IMR-90 (cell line): Measurements from ENCODE around the gene EEPD1. TPM values are rescaled to one million over a fixed set of nuclear protein-coding genes. Genes with fewer than 3 reads are reported as not detected.

Source experiments
- ATAC-seq: fragments of 200-7000 bp; cut with Tn5 transposase; 2 replicates; pipeline ENCODE4 v1.9.1; 2020; ENCODE audit warnings: low read depth, mild to moderate bottlenecking, moderate library complexity
- BruUV-seq: library from RNA; stranded (reverse); fragments of 400-500 nt; replicated peaks from 2 replicates; lab custom pipeline; 2021; lab: Mats Ljungman, UMichigan
- CTCF ChIA-PET: fragments of 300-600 bp; formaldehyde crosslinking; extraction: SDS; loops from one replicate; lab custom pipeline; 2021; ENCODE audit warnings: antibody characterized with exemption; lab: Yijun Ruan, JAX
- POLR2A ChIA-PET: fragments of 300-600 bp; sonication (Branson Sonifier 250); formaldehyde crosslinking; loops from one replicate; lab custom pipeline; 2022; ENCODE audit warnings: antibody characterized with exemption; ENCODE audit not compliant: unreplicated experiment; lab: Charles Lee
- DNase-seq: peaks from one replicate; pipeline ENCODE4 v3.0.0; 2013
- H2AFZ ChIP-seq: replicated peaks from 2 replicates; pipeline ENCODE3; 2013; ENCODE audit warnings: low read length, mild to moderate bottlenecking; ENCODE audit not compliant: poor library complexity
- H2AK5ac ChIP-seq: 2 replicates; pipeline ENCODE4 v1.6.1; 2013; ENCODE audit warnings: low read depth, low read length, inconsistent platforms
- H2AK9ac ChIP-seq: replicated peaks from 2 replicates; pipeline ENCODE3; 2013; ENCODE audit warnings: mild to moderate bottlenecking, low read depth, low read length, moderate library complexity; ENCODE audit not compliant: poor library complexity
- H2BK120ac ChIP-seq: 2 replicates; pipeline ENCODE4 v1.6.1; 2013; ENCODE audit warnings: low read depth, low read length, inconsistent platforms
- H2BK15ac ChIP-seq: 3 replicates; pipeline ENCODE4 v1.6.1; 2013; ENCODE audit warnings: low read depth, low read length, inconsistent platforms
- H2BK20ac ChIP-seq: 2 replicates; pipeline ENCODE4 v1.6.1; 2013; ENCODE audit warnings: low read depth, mild to moderate bottlenecking, inconsistent platforms, low read length, moderate library complexity
- H2BK5ac ChIP-seq: 2 replicates; pipeline ENCODE4 v1.6.1; 2013; ENCODE audit warnings: mild to moderate bottlenecking, low read depth, low read length, inconsistent platforms; ENCODE audit not compliant: poor library complexity, severe bottlenecking
- H3K14ac ChIP-seq: replicated peaks from 2 replicates; pipeline ENCODE4 v1.6.1; 2013; ENCODE audit warnings: low read depth, low read length, inconsistent platforms
- H3K18ac ChIP-seq: 2 replicates; pipeline ENCODE4 v1.6.1; 2013; ENCODE audit warnings: low read depth, low read length, control low read depth
- H3K23ac ChIP-seq: 2 replicates; pipeline ENCODE4 v1.6.1; 2013; ENCODE audit warnings: low read depth, low read length, inconsistent platforms
- H3K27ac ChIP-seq: 2 replicates; pipeline ENCODE4 v1.5.1; 2013; ENCODE audit warnings: mild to moderate bottlenecking, control low read depth, low read length; ENCODE audit not compliant: insufficient read depth
- H3K27me3 ChIP-seq: 2 replicates; pipeline ENCODE4 v1.6.1; 2013; ENCODE audit warnings: low read length; ENCODE audit not compliant: control insufficient read depth, insufficient read depth
- H3K36me3 ChIP-seq: 2 replicates; pipeline ENCODE4 v1.6.1; 2013; ENCODE audit warnings: low read length, mixed read lengths; ENCODE audit not compliant: control insufficient read depth, insufficient read depth
- H3K4ac ChIP-seq: 2 replicates; pipeline ENCODE4 v1.6.1; 2013; ENCODE audit warnings: low read depth, low read length, inconsistent platforms
- H3K4me1 ChIP-seq: 2 replicates; pipeline ENCODE4 v1.6.1; 2013; ENCODE audit warnings: low read length, mixed read lengths; ENCODE audit not compliant: control insufficient read depth, insufficient read depth
- H3K4me2 ChIP-seq: 2 replicates; pipeline ENCODE4 v1.6.1; 2013; ENCODE audit warnings: low read depth, mild to moderate bottlenecking, control low read depth, low read length, moderate library complexity
- H3K4me3 ChIP-seq: 2 replicates; pipeline ENCODE4 v1.5.1; 2013; ENCODE audit warnings: low read depth, mild to moderate bottlenecking, control low read depth, low read length, moderate library complexity; ENCODE audit not compliant: insufficient read depth
- H3K56ac ChIP-seq: 2 replicates; pipeline ENCODE4 v1.6.1; 2013; ENCODE audit warnings: low read length, inconsistent platforms; ENCODE audit not compliant: insufficient read depth; ENCODE audit errors: extremely low read depth
- H3K79me1 ChIP-seq, 2 experiments: 2 replicates each; pipeline ENCODE4 v1.6.1; 2013; ENCODE audit warnings: low read length in 2 of 2, inconsistent platforms in 1 of 2, low read depth in 1 of 2
- H3K9ac ChIP-seq: 2 replicates; pipeline ENCODE4 v1.6.1; 2013; ENCODE audit warnings: low read depth, low read length, control low read depth
- H3K9me1 ChIP-seq: 2 replicates; pipeline ENCODE4 v1.6.1; 2013; ENCODE audit warnings: low read length, inconsistent platforms; ENCODE audit not compliant: insufficient read depth
- H3K9me3 ChIP-seq: 2 replicates; pipeline ENCODE4 v1.6.1; 2013; ENCODE audit warnings: low read length; ENCODE audit not compliant: control insufficient read depth, insufficient read depth
- H4K20me1 ChIP-seq: 2 replicates; pipeline ENCODE4 v1.6.1; 2013; ENCODE audit warnings: low read length, inconsistent platforms; ENCODE audit not compliant: insufficient read depth
- H4K5ac ChIP-seq: 2 replicates; pipeline ENCODE4 v1.6.1; 2013; ENCODE audit warnings: mild to moderate bottlenecking, low read depth, low read length, control low read depth
- H4K8ac ChIP-seq, 2 experiments: 2 replicates each; pipeline ENCODE4 v1.6.1; 2013; ENCODE audit warnings: low read depth in 2 of 2, low read length in 2 of 2, control low read depth in 1 of 2, inconsistent platforms in 1 of 2
- H4K91ac ChIP-seq: 2 replicates; pipeline ENCODE4 v1.6.1; 2013; ENCODE audit warnings: low read depth, low read length, inconsistent platforms; ENCODE audit not compliant: insufficient read depth
- BHLHE40 ChIP-seq: fragments of 150-350 bp; IDR thresholded peaks from 2 replicates; pipeline ENCODE4 v1.6.1; 2016; ENCODE audit warnings: mild to moderate bottlenecking, low read depth, low read length
- CEBPB ChIP-seq: IDR thresholded peaks from 2 replicates; pipeline ENCODE4 v1.6.1; 2012; ENCODE audit warnings: low read depth, low read length, improper control_type of control experiment
- CHD1 ChIP-seq: IDR thresholded peaks from 2 replicates; pipeline ENCODE4 v1.6.1; 2012; ENCODE audit warnings: low read depth, low read length, improper control_type of control experiment
- FOS ChIP-seq: fragments of 150-350 bp; IDR thresholded peaks from 2 replicates; pipeline ENCODE4 v1.6.1; 2016; ENCODE audit warnings: low read depth, low read length
- MAFK ChIP-seq: IDR thresholded peaks from 2 replicates; pipeline ENCODE4 v1.6.1; 2012; ENCODE audit warnings: low read depth, low read length, improper control_type of control experiment
- MAZ ChIP-seq: IDR thresholded peaks from 2 replicates; pipeline ENCODE4 v1.6.1; 2012; ENCODE audit warnings: low read depth, mild to moderate bottlenecking, low read length, improper control_type of control experiment, moderate library complexity, borderline replicate concordance
- MXI1 ChIP-seq: IDR thresholded peaks from 2 replicates; pipeline ENCODE4 v1.6.1; 2012; ENCODE audit warnings: low read depth, mild to moderate bottlenecking, low read length, moderate library complexity, borderline replicate concordance
- NFE2L2 ChIP-seq: fragments of 150-350 bp; IDR thresholded peaks from 2 replicates; pipeline ENCODE4 v1.6.1; 2016; ENCODE audit warnings: low read depth, mild to moderate bottlenecking, low read length
- POLR2A ChIP-seq: IDR thresholded peaks from 2 replicates; pipeline ENCODE4 v1.6.1; 2012; ENCODE audit warnings: mild to moderate bottlenecking, low read depth, low read length
- RAD21 ChIP-seq: IDR thresholded peaks from 2 replicates; pipeline ENCODE4 v1.6.1; 2012; ENCODE audit warnings: low read length, improper control_type of control experiment
- RCOR1 ChIP-seq: IDR thresholded peaks from 2 replicates; pipeline ENCODE4 v1.6.1; 2012; ENCODE audit warnings: mild to moderate bottlenecking, low read length, improper control_type of control experiment; ENCODE audit not compliant: insufficient replicate concordance
- RFX5 ChIP-seq: IDR thresholded peaks from 2 replicates; pipeline ENCODE4 v1.8.0; 2012; ENCODE audit warnings: low read depth, mild to moderate bottlenecking, low read length, moderate library complexity
- SMC3 ChIP-seq: fragments of 150-350 bp; IDR thresholded peaks from 2 replicates; pipeline ENCODE4 v1.6.1; 2016; ENCODE audit warnings: low read depth, mild to moderate bottlenecking, antibody characterized with exemption, low read length, moderate library complexity
- WGBS, 2 experiments: methylation state at CpG; one replicate each; pipeline versions ENCODE4 v1.1.5 to v1.1.7; 2013; ENCODE audit warnings: missing lambda C conversion rate in 2 of 2; ENCODE audit not compliant: insufficient read length in 1 of 2; ENCODE audit errors: extremely low coverage in 2 of 2; 5-methylcytosine and 5-hydroxymethylcytosine counted together
- dilution Hi-C: fragments of 300-500 bp; cut with HindIII; formaldehyde crosslinking; loops from one replicate; pipeline ENCODE4 v1.14.3; 2018; ENCODE audit warnings: low sequenced_read_pairs; ENCODE audit not compliant: unreplicated experiment
- in situ Hi-C: fragments of 300-500 bp; cut with MboI; formaldehyde crosslinking; loops from 3 replicates; pipeline ENCODE4 v1.14.3; 2019; ENCODE audit warnings: low sequenced_read_pairs, inconsistent platforms, mixed read lengths
- intact Hi-C: fragments of 100-400 bp; cut with micrococcal nuclease; formaldehyde crosslinking; loops from 2 replicates; pipeline ENCODE4 v1.10.0; 2022
- polyA plus RNA-seq, 3 experiments: library from polyadenylated mRNA; depleted of rRNA; stranded (reverse); fragments of >200 nt; gene quantifications; 2 replicates each; pipeline ENCODE4 v1.2.3, GENCODE V29; 2012; ENCODE audit warnings: low replicate concordance in 1 of 3
- total RNA-seq: library from RNA; depleted of rRNA; stranded (reverse); fragments of >200 nt; gene quantifications from 2 replicates; pipeline ENCODE4 v1.2.3, GENCODE V29; 2012
- TF ChIP-seq, protein P1 (sequence below): fragments of 150-350 bp; IDR thresholded peaks from 2 replicates; pipeline ENCODE4 v1.6.1; 2016; ENCODE audit warnings: low read depth, mild to moderate bottlenecking, low read length, moderate library complexity, borderline replicate concordance
- TF ChIP-seq, protein P2 (sequence below): fragments of 150-350 bp; IDR thresholded peaks from 2 replicates; pipeline ENCODE4 v1.6.1; 2017; ENCODE audit warnings: mild to moderate bottlenecking, antibody characterized with exemption, low read length, low read depth
- TF ChIP-seq, protein P3 (sequence below): conservative IDR thresholded peaks from 2 replicates; pipeline ENCODE4 v1.5.1; 2012; ENCODE audit warnings: mild to moderate bottlenecking, low read depth, low read length, improper control_type of control experiment

The EEPD1 gene
- total and polyA plus RNA-seq, 2 of the 4 experiments (the other 2 are of a cell fraction) = 7.3 to 15.2 TPM

DNA sequence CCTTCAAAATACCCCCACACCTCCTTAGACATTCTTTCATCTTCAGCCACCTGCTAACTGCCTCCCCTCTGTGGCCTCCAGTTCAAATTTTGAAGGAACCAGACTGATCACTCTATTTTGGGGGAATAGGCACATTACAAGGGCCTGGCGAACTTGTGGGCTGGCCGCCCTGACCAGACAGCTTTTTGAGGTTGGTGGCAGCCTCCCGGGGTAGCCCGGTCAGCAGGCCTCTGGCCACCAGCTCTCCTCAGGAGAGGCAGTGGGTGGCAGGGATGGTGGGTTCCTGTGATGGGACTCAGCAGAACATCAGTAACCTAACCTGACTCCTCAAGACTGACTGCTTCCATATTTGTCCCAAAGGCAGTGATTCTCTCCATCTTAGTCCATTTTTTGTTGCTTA lies 17.4 kb upstream of the EEPD1 start:
- Histone ChIP-seq H4K91ac (no peak overlapping the region), H3K27me3 (peaks cover 26% of the 10 kb centered on the region), H3K18ac (no peak overlapping the region), H2AK5ac (no peak overlapping the region), H4K5ac (no peak overlapping the region), H3K9me3 (no peaks in the 10 kb centered on the region), H2AFZ (no peak overlapping the region), H3K4me3 (no peak overlapping the region), H3K14ac (no peak overlapping the region), H3K9ac (no peak overlapping the region), H2BK20ac (no peak overlapping the region), H2AK9ac (no peak overlapping the region), H3K56ac (no peak overlapping the region), H3K79me1 (no peaks in the 10 kb centered on the region), H2BK15ac (no peak overlapping the region), H4K8ac (no peak overlapping the region), H3K27ac (no peak overlapping the region), H3K4ac (no peak overlapping the region), H3K4me2 (no peak overlapping the region), H2BK120ac (no peak overlapping the region), H3K9me1 (peaks cover 3% of the 10 kb centered on the region; the same call in 1 of the 2 replicates), H3K36me3 (no peaks in the 10 kb centered on the region), H3K23ac (no peak overlapping the region), H3K4me1 (no peaks in the 10 kb centered on the region; the same call in 1 of the 2 replicates), H4K20me1 (no peaks in the 10 kb centered on the region), H2BK5ac (no peak overlapping the region)
- intact Hi-C loops = no loop called here
- no TSS peak for BruUV-seq
- WGBS, 2 experiments = no CpG with 5 or more reads among the region's 4 CpGs
- CTCF ChIA-PET = interaction anchor here (0.6 kb wide), 1 partner anchor 218 kb away, joined by 3 read pairs; no protein-coding TSS in a partner anchor
- ATAC-seq (no peak), DNase-seq (no peak)
- in situ Hi-C loops = no loop called here
- dilution Hi-C loops = no loop called here
- POLR2A ChIA-PET = no interaction called here
- TF ChIP-seq, protein P1, sequence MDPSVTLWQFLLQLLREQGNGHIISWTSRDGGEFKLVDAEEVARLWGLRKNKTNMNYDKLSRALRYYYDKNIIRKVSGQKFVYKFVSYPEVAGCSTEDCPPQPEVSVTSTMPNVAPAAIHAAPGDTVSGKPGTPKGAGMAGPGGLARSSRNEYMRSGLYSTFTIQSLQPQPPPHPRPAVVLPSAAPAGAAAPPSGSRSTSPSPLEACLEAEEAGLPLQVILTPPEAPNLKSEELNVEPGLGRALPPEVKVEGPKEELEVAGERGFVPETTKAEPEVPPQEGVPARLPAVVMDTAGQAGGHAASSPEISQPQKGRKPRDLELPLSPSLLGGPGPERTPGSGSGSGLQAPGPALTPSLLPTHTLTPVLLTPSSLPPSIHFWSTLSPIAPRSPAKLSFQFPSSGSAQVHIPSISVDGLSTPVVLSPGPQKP = no peak
- TF ChIP-seq RCOR1 (no peak), RFX5 (no peak), CEBPB (no peak), BHLHE40 (no peak), FOS (no peak), CHD1 (no peak), MXI1 (no peak), MAFK (no peak), RAD21 (no peak), NFE2L2 (no peak), POLR2A (no peak), SMC3 (no peak), MAZ (no peak)
- TF ChIP-seq, protein P2, sequence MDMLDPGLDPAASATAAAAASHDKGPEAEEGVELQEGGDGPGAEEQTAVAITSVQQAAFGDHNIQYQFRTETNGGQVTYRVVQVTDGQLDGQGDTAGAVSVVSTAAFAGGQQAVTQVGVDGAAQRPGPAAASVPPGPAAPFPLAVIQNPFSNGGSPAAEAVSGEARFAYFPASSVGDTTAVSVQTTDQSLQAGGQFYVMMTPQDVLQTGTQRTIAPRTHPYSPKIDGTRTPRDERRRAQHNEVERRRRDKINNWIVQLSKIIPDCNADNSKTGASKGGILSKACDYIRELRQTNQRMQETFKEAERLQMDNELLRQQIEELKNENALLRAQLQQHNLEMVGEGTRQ = no peak
- TF ChIP-seq, protein P3, sequence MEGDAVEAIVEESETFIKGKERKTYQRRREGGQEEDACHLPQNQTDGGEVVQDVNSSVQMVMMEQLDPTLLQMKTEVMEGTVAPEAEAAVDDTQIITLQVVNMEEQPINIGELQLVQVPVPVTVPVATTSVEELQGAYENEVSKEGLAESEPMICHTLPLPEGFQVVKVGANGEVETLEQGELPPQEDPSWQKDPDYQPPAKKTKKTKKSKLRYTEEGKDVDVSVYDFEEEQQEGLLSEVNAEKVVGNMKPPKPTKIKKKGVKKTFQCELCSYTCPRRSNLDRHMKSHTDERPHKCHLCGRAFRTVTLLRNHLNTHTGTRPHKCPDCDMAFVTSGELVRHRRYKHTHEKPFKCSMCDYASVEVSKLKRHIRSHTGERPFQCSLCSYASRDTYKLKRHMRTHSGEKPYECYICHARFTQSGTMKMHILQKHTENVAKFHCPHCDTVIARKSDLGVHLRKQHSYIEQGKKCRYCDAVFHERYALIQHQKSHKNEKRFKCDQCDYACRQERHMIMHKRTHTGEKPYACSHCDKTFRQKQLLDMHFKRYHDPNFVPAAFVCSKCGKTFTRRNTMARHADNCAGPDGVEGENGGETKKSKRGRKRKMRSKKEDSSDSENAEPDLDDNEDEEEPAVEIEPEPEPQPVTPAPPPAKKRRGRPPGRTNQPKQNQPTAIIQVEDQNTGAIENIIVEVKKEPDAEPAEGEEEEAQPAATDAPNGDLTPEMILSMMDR = no peak
